A549 (cell line): ENCODE results near the gene IKZF3.

Experiments used
- CHD4 ChIP-seq: fragments of 200-600 bp; sonication (generic); IDR thresholded peaks from 2 replicates; pipeline ENCODE4 v1.6.1; 2016; ENCODE audit warnings: antibody characterized with exemption, mild to moderate bottlenecking, borderline replicate concordance
- KDM1A ChIP-seq: fragments of 200-600 bp; sonication (generic); IDR thresholded peaks from 2 replicates; pipeline ENCODE4 v1.6.1; 2016; ENCODE audit warnings: low read depth, mild to moderate bottlenecking
- MYC ChIP-seq: IDR thresholded peaks from 2 replicates; pipeline ENCODE4 v1.6.1; 2012; ENCODE audit warnings: mild to moderate bottlenecking, inconsistent platforms, low read length, improper control_type of control experiment, borderline replicate concordance
- NR3C1 ChIP-seq: fragments of >200 bp; sonication (Bioruptor Twin); formaldehyde crosslinking; IDR thresholded peaks from 3 replicates; pipeline ENCODE4 v1.6.1; 2017
- POLR2A ChIP-seq: IDR thresholded peaks from 2 replicates; pipeline ENCODE4 v1.6.1; 2012; ENCODE audit warnings: mild to moderate bottlenecking, low read length
- RNF2 ChIP-seq: fragments of 200-600 bp; sonication (generic); IDR thresholded peaks from 2 replicates; pipeline ENCODE4 v1.6.1; 2016; ENCODE audit warnings: low read depth, mild to moderate bottlenecking, antibody characterized with exemption, moderate library complexity, borderline replicate concordance
- TF ChIP-seq, protein P1 (sequence below): fragments of >200 bp; sonication (Bioruptor Twin); formaldehyde crosslinking; IDR thresholded peaks from 3 replicates; pipeline ENCODE4 v1.5.1; 2016
- TF ChIP-seq, protein P2 (sequence below): fragments of 450-650 bp; IDR thresholded peaks from 2 replicates; pipeline ENCODE4 v1.6.1; 2014; ENCODE audit warnings: antibody characterized with exemption
- TF ChIP-seq, protein P3 (sequence below): IDR thresholded peaks from 2 replicates; pipeline ENCODE4 v1.6.1; 2012

DNA sequence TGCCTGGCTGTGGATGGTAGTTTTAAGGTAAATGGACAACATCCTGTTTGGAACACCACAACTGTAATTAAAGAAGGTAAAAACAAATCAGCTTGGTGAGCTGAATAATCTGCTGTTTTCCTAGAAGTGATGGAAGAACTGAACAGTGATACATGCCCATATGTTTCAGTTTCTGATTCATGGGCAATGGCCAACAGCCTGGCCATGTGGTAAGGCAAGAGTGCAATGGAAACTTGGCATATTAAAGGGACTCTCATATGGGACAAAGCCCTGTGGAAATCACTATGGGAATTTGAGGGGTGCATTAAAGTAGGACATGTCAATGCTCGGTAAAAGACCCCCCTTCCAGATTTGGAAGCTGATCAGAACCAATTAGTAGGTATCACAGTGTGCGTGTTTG is 37.8 kb downstream of the IKZF3 start:
- TF ChIP-seq, protein P1, sequence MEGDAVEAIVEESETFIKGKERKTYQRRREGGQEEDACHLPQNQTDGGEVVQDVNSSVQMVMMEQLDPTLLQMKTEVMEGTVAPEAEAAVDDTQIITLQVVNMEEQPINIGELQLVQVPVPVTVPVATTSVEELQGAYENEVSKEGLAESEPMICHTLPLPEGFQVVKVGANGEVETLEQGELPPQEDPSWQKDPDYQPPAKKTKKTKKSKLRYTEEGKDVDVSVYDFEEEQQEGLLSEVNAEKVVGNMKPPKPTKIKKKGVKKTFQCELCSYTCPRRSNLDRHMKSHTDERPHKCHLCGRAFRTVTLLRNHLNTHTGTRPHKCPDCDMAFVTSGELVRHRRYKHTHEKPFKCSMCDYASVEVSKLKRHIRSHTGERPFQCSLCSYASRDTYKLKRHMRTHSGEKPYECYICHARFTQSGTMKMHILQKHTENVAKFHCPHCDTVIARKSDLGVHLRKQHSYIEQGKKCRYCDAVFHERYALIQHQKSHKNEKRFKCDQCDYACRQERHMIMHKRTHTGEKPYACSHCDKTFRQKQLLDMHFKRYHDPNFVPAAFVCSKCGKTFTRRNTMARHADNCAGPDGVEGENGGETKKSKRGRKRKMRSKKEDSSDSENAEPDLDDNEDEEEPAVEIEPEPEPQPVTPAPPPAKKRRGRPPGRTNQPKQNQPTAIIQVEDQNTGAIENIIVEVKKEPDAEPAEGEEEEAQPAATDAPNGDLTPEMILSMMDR = no peak
- TF ChIP-seq, protein P2, sequence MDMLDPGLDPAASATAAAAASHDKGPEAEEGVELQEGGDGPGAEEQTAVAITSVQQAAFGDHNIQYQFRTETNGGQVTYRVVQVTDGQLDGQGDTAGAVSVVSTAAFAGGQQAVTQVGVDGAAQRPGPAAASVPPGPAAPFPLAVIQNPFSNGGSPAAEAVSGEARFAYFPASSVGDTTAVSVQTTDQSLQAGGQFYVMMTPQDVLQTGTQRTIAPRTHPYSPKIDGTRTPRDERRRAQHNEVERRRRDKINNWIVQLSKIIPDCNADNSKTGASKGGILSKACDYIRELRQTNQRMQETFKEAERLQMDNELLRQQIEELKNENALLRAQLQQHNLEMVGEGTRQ = no peak
- TF ChIP-seq POLR2A (no peak), MYC (no peak), NR3C1 (no peak), CHD4 (no peak), RNF2 (no peak), KDM1A (no peak)
- TF ChIP-seq, protein P3, sequence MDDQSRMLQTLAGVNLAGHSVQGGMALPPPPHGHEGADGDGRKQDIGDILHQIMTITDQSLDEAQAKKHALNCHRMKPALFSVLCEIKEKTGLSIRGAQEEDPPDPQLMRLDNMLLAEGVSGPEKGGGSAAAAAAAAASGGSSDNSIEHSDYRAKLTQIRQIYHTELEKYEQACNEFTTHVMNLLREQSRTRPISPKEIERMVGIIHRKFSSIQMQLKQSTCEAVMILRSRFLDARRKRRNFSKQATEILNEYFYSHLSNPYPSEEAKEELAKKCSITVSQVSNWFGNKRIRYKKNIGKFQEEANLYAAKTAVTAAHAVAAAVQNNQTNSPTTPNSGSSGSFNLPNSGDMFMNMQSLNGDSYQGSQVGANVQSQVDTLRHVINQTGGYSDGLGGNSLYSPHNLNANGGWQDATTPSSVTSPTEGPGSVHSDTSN = no peak
